Iris pigment epithelial cell (primary cell): ENCODE results near the gene CPLX4.
A peak's percentile ranks its signal among the peaks of the same experiment; 100 is the strongest.

Source experiments
- DNase-seq: peaks from one replicate; pipeline ENCODE4 v3.0.0-alpha.2; 2011; ENCODE audit warnings: low read depth

The CPLX4 gene

GRCh38 chr18:59306640-59307039 lies 11.8 kb downstream of the CPLX4 start:
- DNase-seq: no peak

GRCh38 chr18:59305295-59305694 lies 13.2 kb downstream of the CPLX4 start:
- no peak for DNase-seq

GRCh38 chr18:59303656-59304195 lies 14.7 kb downstream of the CPLX4 start:
- DNase-seq: no peak

- DNase-seq: no peak
Observed at GRCh38 chr18:59303006-59303405, 15.4 kb downstream of the CPLX4 start.

- DNase-seq: no peak
Observed at GRCh38 chr18:59301929-59302328, 16.5 kb downstream of the CPLX4 start.

- DNase-seq: peak; percentile 6
Observed at GRCh38 chr18:59300676-59301285, 17.7 kb downstream of the CPLX4 start.

GRCh38 chr18:59298871-59299270 lies 19.6 kb downstream of the CPLX4 start:
- DNase-seq: no peak

GRCh38 chr18:59293317-59293716 lies 25.1 kb downstream of the CPLX4 start:
- no peak for DNase-seq

- DNase-seq: no peak
Observed at GRCh38 chr18:59286341-59286740, 32.1 kb downstream of the CPLX4 start.

- no peak for DNase-seq
Observed at GRCh38 chr18:59282341-59282740, 36.1 kb downstream of the CPLX4 start.

- DNase-seq: no peak
Observed at GRCh38 chr18:59279722-59280121, 38.7 kb downstream of the CPLX4 start.

GRCh38 chr18:59279193-59279592 lies 39.3 kb downstream of the CPLX4 start:
- no peak for DNase-seq

- DNase-seq: no peak
Observed at GRCh38 chr18:59278793-59279192, 39.7 kb downstream of the CPLX4 start.

GRCh38 chr18:59276047-59276446 lies 42.4 kb downstream of the CPLX4 start:
- no peak for DNase-seq

GRCh38 chr18:59275406-59275949 lies 43.0 kb downstream of the CPLX4 start:
- no peak for DNase-seq

- DNase-seq: no peak
Observed at GRCh38 chr18:59274533-59274928, 43.9 kb downstream of the CPLX4 start.

- no peak for DNase-seq
Observed at GRCh38 chr18:59273759-59274532, 44.5 kb downstream of the CPLX4 start.

- DNase-seq: peak; percentile 9
Observed at GRCh38 chr18:59272891-59273758, 45.3 kb downstream of the CPLX4 start, which contains the start of gene RAX. Gene RAX, minus strand, starts transcription at chr18:59273454. Its CDS starts 248 bp downstream, at chr18:59273206.

- DNase-seq: no peak
Observed at GRCh38 chr18:59272221-59272888, 46.1 kb downstream of the CPLX4 start.

- no peak for DNase-seq
Observed at GRCh38 chr18:59271606-59272220, 46.7 kb downstream of the CPLX4 start.

GRCh38 chr18:59270689-59271257 lies 47.7 kb downstream of the CPLX4 start:
- no peak for DNase-seq
